ENCODE measurements around the gene DGKG. TPM values are rescaled to one million over a fixed set of nuclear protein-coding genes. Genes with fewer than 3 reads are reported as not detected.

Gene DGKG
- total and polyA plus RNA-seq, 2 of the 8 experiments (the other 6 are each of a cell fraction or from before 2014, with no cell fraction given) = 0.30 to 0.48 TPM

GRCh38 chr3:186406669-186407635 lies 44.9 kb upstream of the DGKG start (continued):
- TF ChIP-seq RFX5 (IDR thresholded peaks at IDR 0.05; ENCODE audit: borderline replicate concordance, low read depth, low read length) = no peak
- TF ChIP-seq POLR2AphosphoS5 (IDR thresholded peaks at IDR 0.05; ENCODE audit: low read depth, low read length) = no peak
- no peak for TF ChIP-seq CHD1 (IDR thresholded peaks at IDR 0.05; ENCODE audit: low read depth, low read length)
- TF ChIP-seq CBX8 (IDR thresholded peaks at IDR 0.05; ENCODE audit: borderline replicate concordance, low read depth, low read length) = no peak
- no peak for TF ChIP-seq EGR1 (IDR thresholded peaks at IDR 0.05; ENCODE audit: borderline replicate concordance, low read depth, low read length)
